K562 (cell line): ENCODE data around the gene TRIM23. TPM values are rescaled to one million over a fixed set of nuclear protein-coding genes. Genes with fewer than 3 reads are reported as not detected.

Experiments
- BHLHE40 ChIP-seq: IDR thresholded peaks from 2 replicates; pipeline ENCODE4 v1.6.1; 2011; ENCODE audit warnings: low read length, improper control_type of control experiment
- BMI1 ChIP-seq: fragments of 150-350 bp; IDR thresholded peaks from 2 replicates; pipeline ENCODE4 v1.6.1; 2014; ENCODE audit warnings: low read length
- EGR1 ChIP-seq: fragments of 450-650 bp; conservative IDR thresholded peaks from 2 replicates; pipeline ENCODE4 v1.6.1; 2017; ENCODE audit warnings: mild to moderate bottlenecking
- ELF4 ChIP-seq: fragments of 450-650 bp; formaldehyde crosslinking; IDR thresholded peaks from 2 replicates; pipeline ENCODE4 v1.4.0; 2022; ENCODE audit warnings: missing genetic modification characterization
- FOXJ3 ChIP-seq: sonication (generic); formaldehyde crosslinking; IDR thresholded peaks from 2 replicates; pipeline ENCODE4 v1.4.0; 2020; ENCODE audit warnings: mild to moderate bottlenecking, missing genetic modification reagents
- GTF2E2 ChIP-seq: fragments of 200-800 bp; sonication (Bioruptor generic); IDR thresholded peaks from 2 replicates; pipeline ENCODE4 v1.6.1; 2016; ENCODE audit warnings: missing genetic modification characterization, missing compliant biosample characterization
- L3MBTL2 ChIP-seq: fragments of 450-650 bp; IDR thresholded peaks from 2 replicates; pipeline ENCODE4 v1.6.1; 2016; ENCODE audit warnings: mild to moderate bottlenecking, moderate library complexity
- MYC ChIP-seq, 2 experiments: fragments of 250-450 bp in 1 of 2; sonication (Bioruptor Pico) in 1 of 2; IDR thresholded peaks; 2 replicates each; pipeline versions ENCODE4 v1.5.1 to v1.6.1; 2012 to 2021; ENCODE audit warnings: low read depth in 2 of 2, borderline replicate concordance in 1 of 2, improper control_type of control experiment in 1 of 2, low read length in 1 of 2, mild to moderate bottlenecking in 1 of 2, moderate library complexity in 1 of 2
- NFIC ChIP-seq: fragments of 450-650 bp; IDR thresholded peaks from 2 replicates; pipeline ENCODE4 v1.6.1; 2017; ENCODE audit warnings: mild to moderate bottlenecking, inconsistent platforms
- NFYB ChIP-seq: IDR thresholded peaks from 2 replicates; pipeline ENCODE4 v1.6.1; 2011; ENCODE audit warnings: mild to moderate bottlenecking, moderate library complexity; ENCODE audit not compliant: insufficient read length; ENCODE audit errors: extremely low read depth
- SMAD4 ChIP-seq: fragments of 250-450 bp; sonication (Bioruptor Pico); conservative IDR thresholded peaks from 2 replicates; pipeline ENCODE4 v1.8.0; 2021; ENCODE audit warnings: inconsistent platforms, mild to moderate bottlenecking, moderate library complexity
- STAT5A ChIP-seq: IDR thresholded peaks from 2 replicates; pipeline ENCODE4 v1.6.1; 2012; ENCODE audit warnings: low read length, inconsistent platforms, borderline replicate concordance
- TAL1 ChIP-seq: fragments of 450-650 bp; IDR thresholded peaks from 2 replicates; pipeline ENCODE4 v1.6.1; 2016; ENCODE audit warnings: mild to moderate bottlenecking
- TCF15 ChIP-seq: fragments of 250-450 bp; sonication (Bioruptor Pico); IDR thresholded peaks from 2 replicates; pipeline ENCODE4 v1.8.0; 2022; ENCODE audit warnings: moderate library complexity, mild to moderate bottlenecking, inconsistent platforms
- TCF7 ChIP-seq: sonication (generic); IDR thresholded peaks from 2 replicates; pipeline ENCODE4 v1.6.1; 2016; ENCODE audit warnings: antibody characterized with exemption, borderline replicate concordance
- ZBTB12 ChIP-seq: fragments of 250-450 bp; sonication (Bioruptor Pico); IDR thresholded peaks from 2 replicates; pipeline ENCODE4 v1.4.0; 2020
- ZNF184 ChIP-seq: sonication (generic); formaldehyde crosslinking; IDR thresholded peaks from 2 replicates; pipeline ENCODE4 v1.5.0; 2020; ENCODE audit warnings: missing genetic modification reagents
- ZNF23 ChIP-seq: fragments of 250-450 bp; sonication (Bioruptor Pico); IDR thresholded peaks from 2 replicates; pipeline ENCODE4 v1.4.0; 2020; ENCODE audit warnings: mild to moderate bottlenecking
- ZNF24 ChIP-seq: fragments of 450-650 bp; IDR thresholded peaks from 2 replicates; pipeline ENCODE4 v1.6.1; 2016
- polyA plus RNA-seq, 8 experiments: library from polyadenylated mRNA; depleted of rRNA in 4 of 8; stranded (reverse) in 5 of 8; unstranded in 3 of 8; fragments of >200 nt; fragmentation: Nextera tagmentation in 2 of 8; fragmentation: Illumina TruSeq in 1 of 8; extraction: Ambion mirVana in 2 of 8; extraction: Trizol in 1 of 8; gene quantifications; 2 replicates each; pipeline versions ENCODE4 v1.2.1 to v1.2.3, GENCODE V29; 2011 to 2014; ENCODE audit warnings: inconsistent platforms in 1 of 8, missing spikeins in 1 of 8
- total RNA-seq, 7 experiments: library from RNA; depleted of rRNA in 6 of 7; stranded (reverse); fragments of >200 nt in 6 of 7; fragmentation: Illumina TruSeq in 2 of 7; extraction: Trizol in 2 of 7; gene quantifications; 2 replicates each; pipeline versions ENCODE4 v1.2.1 to v1.2.3, GENCODE V29; 2011 to 2021; ENCODE audit warnings: low replicate concordance in 1 of 7
- TF ChIP-seq, protein P1 (sequence below): sonication (generic); formaldehyde crosslinking; IDR thresholded peaks from 2 replicates; pipeline ENCODE4 v1.5.0; 2020; ENCODE audit warnings: missing genetic modification reagents
- TF ChIP-seq, protein P2 (sequence below): fragments of 250-450 bp; sonication (Bioruptor Pico); IDR thresholded peaks from 2 replicates; pipeline ENCODE4 v1.4.0; 2020

The TRIM23 gene
- total and polyA plus RNA-seq, 9 of the 15 experiments (the other 6 are each of a cell fraction or from before 2014, with no cell fraction given): 2.4 to 8.5 (median 4.9) TPM

- TF ChIP-seq NFYB: peak; percentile 94
- TF ChIP-seq FOXJ3 (CRISPR knock-in tag): no peak
- TF ChIP-seq ZNF23: no peak
- no peak for TF ChIP-seq BMI1
- TF ChIP-seq ZNF24: 0 out of 2 replicates have a peak, but pooled peaks have one; percentile 43
- no peak for TF ChIP-seq TCF15
- peak; percentile 97 for TF ChIP-seq ZBTB12 (CRISPR knock-in tag)
- TF ChIP-seq, protein P1, sequence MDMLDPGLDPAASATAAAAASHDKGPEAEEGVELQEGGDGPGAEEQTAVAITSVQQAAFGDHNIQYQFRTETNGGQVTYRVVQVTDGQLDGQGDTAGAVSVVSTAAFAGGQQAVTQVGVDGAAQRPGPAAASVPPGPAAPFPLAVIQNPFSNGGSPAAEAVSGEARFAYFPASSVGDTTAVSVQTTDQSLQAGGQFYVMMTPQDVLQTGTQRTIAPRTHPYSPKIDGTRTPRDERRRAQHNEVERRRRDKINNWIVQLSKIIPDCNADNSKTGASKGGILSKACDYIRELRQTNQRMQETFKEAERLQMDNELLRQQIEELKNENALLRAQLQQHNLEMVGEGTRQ: no peak
- TF ChIP-seq NFIC: no peak
- no peak for TF ChIP-seq TCF7
- TF ChIP-seq SMAD4: 0 out of 2 replicates have a peak, but pooled peaks have one; percentile 31
- TF ChIP-seq EGR1: no peak
- no peak for TF ChIP-seq STAT5A
- peak; percentile 71 for TF ChIP-seq MYC (IDR thresholded peaks at IDR 0.05; ENCODE audit: low read depth, low read length)
- TF ChIP-seq MYC (CRISPR knock-in tag; IDR thresholded peaks at IDR 0.05; ENCODE audit: borderline replicate concordance, low read depth): no peak
- peak; percentile 65; the same call in 1 of the 2 replicates for TF ChIP-seq ELF4 (CRISPR knock-in tag)
- TF ChIP-seq TAL1: no peak
- TF ChIP-seq GTF2E2: peak; percentile 72; the same call in 1 of the 2 replicates
- TF ChIP-seq BHLHE40: 0 out of 2 replicates have a peak, but pooled peaks have one; percentile 11
- no peak for TF ChIP-seq ZNF184 (CRISPR knock-in tag)
- TF ChIP-seq, protein P2, sequence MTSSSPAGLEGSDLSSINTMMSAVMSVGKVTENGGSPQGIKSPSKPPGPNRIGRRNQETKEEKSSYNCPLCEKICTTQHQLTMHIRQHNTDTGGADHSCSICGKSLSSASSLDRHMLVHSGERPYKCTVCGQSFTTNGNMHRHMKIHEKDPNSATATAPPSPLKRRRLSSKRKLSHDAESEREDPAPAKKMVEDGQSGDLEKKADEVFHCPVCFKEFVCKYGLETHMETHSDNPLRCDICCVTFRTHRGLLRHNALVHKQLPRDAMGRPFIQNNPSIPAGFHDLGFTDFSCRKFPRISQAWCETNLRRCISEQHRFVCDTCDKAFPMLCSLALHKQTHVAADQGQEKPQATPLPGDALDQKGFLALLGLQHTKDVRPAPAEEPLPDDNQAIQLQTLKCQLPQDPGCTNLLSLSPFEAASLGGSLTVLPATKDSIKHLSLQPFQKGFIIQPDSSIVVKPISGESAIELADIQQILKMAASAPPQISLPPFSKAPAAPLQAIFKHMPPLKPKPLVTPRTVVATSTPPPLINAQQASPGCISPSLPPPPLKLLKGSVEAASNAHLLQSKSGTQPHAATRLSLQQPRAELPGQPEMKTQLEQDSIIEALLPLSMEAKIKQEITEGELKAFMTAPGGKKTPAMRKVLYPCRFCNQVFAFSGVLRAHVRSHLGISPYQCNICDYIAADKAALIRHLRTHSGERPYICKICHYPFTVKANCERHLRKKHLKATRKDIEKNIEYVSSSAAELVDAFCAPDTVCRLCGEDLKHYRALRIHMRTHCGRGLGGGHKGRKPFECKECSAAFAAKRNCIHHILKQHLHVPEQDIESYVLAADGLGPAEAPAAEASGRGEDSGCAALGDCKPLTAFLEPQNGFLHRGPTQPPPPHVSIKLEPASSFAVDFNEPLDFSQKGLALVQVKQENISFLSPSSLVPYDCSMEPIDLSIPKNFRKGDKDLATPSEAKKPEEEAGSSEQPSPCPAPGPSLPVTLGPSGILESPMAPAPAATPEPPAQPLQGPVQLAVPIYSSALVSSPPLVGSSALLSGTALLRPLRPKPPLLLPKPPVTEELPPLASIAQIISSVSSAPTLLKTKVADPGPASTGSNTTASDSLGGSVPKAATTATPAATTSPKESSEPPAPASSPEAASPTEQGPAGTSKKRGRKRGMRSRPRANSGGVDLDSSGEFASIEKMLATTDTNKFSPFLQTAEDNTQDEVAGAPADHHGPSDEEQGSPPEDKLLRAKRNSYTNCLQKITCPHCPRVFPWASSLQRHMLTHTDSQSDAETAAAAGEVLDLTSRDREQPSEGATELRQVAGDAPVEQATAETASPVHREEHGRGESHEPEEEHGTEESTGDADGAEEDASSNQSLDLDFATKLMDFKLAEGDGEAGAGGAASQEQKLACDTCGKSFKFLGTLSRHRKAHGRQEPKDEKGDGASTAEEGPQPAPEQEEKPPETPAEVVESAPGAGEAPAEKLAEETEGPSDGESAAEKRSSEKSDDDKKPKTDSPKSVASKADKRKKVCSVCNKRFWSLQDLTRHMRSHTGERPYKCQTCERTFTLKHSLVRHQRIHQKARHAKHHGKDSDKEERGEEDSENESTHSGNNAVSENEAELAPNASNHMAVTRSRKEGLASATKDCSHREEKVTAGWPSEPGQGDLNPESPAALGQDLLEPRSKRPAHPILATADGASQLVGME (CRISPR knock-in tag): 0 out of 2 replicates have a peak, but pooled peaks have one; percentile 21
- peak; percentile 85 for TF ChIP-seq L3MBTL2
These were observed 61.1 kb downstream of the TRIM23 start, which contains the start of the genes CENPK and PPWD1 (continued) for GRCh38 chr5:65562731-65563701.
